ENCODE results near the gene XKR8.
"Not testable (repeated sequence)": the region's sequence is repeated elsewhere in the genome, so short reads cannot be mapped to it uniquely, and the experiment has no call there.

XKR8 gene

GRCh38 chr1:27992276-27992675 lies 32.5 kb downstream of the XKR8 start:
- DNase-seq (ENCODE audit: low read depth, low spot score), result no peak

- no peak for DNase-seq (ENCODE audit: low read depth, low spot score)
Observed at GRCh38 chr1:27993241-27993640, 33.5 kb downstream of the XKR8 start.

- DNase-seq (ENCODE audit: low read depth, low spot score), result no peak
Observed at GRCh38 chr1:27994060-27994459, 34.3 kb downstream of the XKR8 start.

- not testable (repeated sequence) for DNase-seq (ENCODE audit: low read depth, low spot score)
Observed at GRCh38 chr1:27994526-27994925, 34.8 kb downstream of the XKR8 start.

GRCh38 chr1:27999055-27999454 lies 39.3 kb downstream of the XKR8 start:
- no peak for DNase-seq (ENCODE audit: low read depth, low spot score)

GRCh38 chr1:28002600-28002999 lies 42.8 kb downstream of the XKR8 start:
- no peak for DNase-seq (ENCODE audit: low read depth, low spot score)

- DNase-seq (ENCODE audit: low read depth, low spot score), result not testable (repeated sequence)
Observed at GRCh38 chr1:28003117-28003516, 43.3 kb downstream of the XKR8 start.

GRCh38 chr1:28010969-28011368 lies 51.2 kb downstream of the XKR8 start:
- DNase-seq (ENCODE audit: low read depth, low spot score), result no peak
